Measurements from ENCODE around the gene PPP2R3A.
"Not testable (repeated sequence)": the region's sequence is repeated elsewhere in the genome, so short reads cannot be mapped to it uniquely, and the experiment has no call there.

PPP2R3A gene

DNA sequence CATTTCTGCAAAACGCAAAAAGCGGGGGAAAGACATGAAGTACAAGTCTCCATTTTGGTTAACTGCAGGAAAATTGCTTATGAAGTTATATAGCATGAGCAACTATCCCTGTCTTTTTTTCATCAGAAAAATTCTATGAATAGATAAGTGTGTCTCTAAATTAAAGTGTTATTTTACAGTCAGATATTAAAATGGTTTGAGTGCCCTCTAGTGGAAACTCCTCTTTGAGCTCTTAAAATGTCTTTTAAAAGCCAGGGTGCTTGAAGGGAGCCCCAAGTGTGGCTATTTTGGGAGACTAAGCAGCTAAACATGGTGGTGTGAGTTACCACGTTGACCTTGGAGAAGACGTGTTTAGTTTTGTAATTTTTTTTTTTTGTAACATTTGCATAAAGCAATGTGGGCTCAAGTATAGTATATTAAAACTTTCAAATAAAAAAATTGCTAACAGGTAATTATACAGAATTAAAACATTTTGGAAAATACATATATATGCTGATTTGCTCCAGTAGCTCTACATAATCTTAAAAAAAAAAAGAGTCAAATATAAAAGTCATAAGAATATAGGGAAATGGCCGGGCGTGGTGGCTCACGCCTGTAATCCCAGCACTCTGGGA lies 77.2 kb downstream of the PPP2R3A start:
- peak; percentile 54 for DNase-seq

DNA sequence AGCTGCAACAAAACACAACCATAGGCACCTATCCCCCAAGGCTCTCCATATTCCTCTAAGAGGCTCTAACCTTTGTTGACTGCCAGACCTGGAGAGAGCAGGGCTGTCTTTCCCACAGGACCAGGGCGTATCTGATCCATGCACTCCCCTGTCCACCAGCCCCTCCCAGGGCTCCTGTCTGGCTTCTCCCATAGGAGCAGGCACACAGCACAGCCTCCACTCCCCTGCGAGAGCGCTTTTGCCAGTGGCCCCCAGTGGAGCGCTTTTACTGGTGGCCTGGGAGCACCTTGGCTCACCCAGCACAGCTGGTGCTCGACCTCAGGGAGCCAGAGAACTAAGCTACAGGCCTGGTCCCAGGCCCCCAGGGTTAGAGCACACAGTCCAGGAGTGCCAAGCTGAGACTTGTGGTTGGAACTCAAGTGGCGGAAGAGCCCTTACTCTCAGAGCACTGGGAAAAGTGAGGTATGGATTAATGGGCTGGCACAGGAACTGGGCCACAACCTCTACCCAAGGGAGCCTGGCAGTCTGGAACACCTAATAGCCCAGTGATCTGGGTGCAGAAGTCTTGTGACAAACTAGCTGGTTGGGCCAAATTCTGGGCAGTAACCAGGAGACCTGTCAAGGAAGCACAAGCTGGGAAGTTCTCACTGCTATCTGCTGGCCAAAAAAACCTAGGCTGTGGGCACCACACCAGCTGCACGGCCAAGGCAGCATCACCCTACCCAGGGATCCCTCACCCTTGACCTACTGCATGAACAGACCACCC lies 79.6 kb downstream of the PPP2R3A start:
- DNase-seq = no peak

DNA sequence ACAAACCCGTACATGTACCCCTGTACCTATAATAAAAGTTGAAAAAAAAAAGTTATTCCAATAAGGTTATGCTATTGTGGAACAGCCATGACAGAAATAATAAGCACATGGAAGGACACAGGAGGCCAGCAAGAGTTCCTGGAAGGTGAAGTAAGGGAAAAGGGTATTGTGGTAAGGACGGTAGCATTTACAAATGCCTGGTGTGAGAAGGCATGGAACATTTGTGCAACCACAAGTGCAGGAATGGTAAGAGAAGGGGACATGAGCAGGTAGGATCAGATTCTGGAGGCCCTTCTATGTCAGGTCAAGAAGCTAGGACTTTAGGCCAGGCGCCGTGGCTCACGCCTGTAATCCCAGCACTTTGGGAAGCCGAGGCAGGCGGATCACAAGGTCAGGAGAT lies 82.5 kb downstream of the PPP2R3A start:
- no peak for DNase-seq

DNA sequence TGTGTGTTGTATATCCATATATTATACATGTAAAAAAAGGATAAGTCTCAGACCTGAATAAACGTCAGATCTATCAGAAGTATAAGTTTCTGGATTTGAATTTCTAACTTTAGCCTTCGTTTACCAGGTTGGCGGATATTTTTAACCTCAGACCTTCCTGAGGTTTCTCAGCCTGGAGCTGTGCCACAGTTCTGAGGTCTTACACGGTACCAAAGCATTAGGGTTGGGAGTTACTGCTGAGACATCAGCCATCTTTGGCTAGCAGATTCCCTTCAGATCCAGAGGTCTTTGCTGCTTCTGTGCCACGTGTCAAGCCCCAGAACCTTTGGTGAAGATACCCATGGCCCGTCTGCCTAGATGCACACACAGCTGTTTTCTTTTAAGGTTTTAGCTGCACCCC lies 84.7 kb downstream of the PPP2R3A start:
- DNase-seq = no peak

DNA sequence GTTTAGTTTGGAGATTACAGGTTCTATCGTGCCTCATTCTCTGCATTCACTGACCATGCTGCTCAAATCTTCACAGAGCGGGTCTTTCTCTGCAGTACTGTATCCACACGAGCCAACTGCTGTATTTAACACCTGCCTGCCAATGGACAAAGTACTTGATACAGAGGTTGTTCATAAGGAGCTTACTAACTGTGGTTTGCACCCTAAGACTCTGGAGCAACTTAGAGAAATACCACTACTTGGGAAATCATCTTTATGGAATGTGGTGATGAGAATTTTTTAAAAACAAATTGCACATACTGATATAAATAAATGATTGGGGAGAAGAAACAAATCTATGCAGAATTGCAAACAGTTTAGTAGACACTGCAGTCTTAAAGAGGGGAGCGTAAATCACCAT lies 90.0 kb downstream of the PPP2R3A start:
- DNase-seq = no peak

DNA sequence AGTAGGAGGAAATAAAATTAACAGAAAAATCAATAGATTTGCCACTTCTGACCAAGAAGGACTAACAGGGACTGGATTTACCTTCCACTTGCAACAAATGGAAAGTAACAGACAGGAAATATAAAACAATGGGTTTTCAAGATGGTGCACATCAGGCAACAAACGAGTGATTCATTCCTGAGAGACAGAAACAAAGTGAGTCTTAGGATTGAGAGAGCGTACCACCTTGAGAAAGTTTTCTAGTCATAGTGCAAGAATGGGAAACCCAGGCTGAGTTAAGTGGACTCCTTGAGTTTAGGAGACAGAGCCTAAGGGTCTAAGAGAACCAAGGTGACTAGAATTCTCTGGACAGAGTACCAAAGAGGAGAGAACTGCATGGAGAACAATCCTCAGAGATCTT lies 101.7 kb downstream of the PPP2R3A start:
- no peak for DNase-seq

DNA sequence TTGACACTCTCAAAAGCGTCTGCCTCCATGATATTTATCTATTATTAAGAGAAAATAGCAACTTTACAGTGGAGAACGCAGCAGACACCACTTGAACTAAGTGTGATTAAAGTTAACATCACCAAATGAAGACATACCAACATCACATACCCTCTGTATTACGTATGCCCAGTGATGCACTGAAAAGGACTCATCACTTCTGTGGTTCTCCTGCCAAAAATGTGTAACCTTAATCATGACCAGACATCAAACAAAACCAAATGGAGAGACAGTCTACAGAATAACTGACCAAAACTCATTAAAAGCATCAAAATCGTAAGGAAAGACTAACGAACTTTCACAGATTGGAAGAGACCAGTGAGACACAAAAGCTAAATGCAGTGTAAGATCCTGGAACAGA lies 103.2 kb downstream of the PPP2R3A start:
- no peak for DNase-seq

DNA sequence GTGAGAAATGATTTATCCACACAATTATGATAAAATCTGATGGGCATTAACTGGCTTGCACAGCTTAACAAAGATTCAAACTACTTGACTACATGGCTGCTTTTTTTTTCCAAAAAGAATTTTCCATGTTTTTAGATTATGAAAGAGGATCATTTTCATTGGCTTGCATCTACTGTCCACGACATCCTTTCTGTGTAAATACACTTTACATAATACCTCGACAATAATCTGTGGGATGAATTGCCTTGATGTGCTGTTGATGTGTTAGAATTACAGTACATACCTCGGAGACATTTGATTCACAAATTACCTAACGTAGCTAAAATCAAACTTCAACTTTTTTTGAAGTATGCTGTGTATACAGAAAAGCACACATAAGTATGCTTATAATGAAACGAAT lies 104.4 kb downstream of the PPP2R3A start:
- no peak for DNase-seq

DNA sequence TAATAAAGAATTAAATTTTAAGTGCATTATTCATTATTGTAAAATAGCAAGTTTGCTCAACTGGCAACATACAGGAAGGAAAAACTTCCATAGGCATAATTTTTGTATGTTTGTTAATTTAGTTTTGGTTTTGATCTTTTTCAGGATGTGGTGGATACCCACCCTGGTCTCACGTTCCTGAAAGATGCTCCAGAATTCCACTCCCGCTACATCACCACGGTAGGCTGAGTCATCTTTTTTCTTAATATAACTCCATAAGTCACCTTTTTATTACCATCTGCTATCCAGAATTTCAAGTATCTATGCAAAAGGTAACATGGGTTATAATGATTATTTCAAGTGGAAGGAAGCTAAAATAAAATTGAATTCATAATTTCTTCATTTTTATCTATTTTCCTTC lies 104.8 kb downstream of the PPP2R3A start:
- no peak for DNase-seq

DNA sequence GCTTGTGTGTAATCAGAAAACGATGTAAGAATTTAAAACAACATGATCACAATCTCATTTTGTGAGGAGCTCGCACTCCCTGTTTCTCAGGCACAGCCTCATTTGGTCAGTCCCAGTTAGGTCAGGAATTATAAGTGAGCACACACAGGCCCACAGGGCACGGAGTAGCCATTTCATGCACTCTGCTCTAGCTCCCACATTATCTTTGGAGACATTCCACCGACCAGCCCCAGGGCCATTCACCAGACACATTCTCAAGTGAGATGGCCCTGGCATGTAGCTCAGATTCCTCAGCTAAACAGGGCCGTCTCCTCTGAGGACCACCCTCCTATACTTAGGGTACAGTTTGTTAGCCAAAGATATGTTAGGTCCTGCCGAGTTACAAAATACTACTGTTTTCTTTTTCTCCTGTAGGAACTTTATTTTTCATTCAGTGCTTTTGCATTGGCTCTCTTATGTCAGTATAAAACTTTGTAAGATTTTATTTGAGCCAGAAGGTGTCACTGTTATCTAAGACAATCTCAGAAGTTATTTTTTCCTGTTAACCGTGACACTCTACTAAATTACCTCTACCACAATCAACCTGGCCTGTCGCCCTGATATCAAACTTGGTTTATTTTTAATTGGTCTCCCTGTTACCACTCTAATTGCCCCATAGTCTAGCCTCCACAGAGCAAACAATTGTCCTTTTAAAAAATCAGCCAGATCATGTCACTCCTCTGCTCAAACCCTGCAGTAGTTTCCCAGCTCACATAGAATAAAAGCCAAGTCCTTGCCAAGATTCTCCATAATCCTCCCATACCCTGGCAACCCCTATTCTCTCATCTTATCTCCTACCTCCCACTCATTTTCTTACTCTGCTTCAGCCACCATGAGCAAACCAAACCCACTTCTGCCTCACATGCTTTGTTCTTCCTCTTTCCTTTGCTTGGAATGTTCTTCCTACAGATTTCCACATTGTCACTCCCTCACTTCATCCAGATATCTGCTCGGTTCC lies 105.7 kb downstream of the PPP2R3A start:
- no peak for DNase-seq

DNA sequence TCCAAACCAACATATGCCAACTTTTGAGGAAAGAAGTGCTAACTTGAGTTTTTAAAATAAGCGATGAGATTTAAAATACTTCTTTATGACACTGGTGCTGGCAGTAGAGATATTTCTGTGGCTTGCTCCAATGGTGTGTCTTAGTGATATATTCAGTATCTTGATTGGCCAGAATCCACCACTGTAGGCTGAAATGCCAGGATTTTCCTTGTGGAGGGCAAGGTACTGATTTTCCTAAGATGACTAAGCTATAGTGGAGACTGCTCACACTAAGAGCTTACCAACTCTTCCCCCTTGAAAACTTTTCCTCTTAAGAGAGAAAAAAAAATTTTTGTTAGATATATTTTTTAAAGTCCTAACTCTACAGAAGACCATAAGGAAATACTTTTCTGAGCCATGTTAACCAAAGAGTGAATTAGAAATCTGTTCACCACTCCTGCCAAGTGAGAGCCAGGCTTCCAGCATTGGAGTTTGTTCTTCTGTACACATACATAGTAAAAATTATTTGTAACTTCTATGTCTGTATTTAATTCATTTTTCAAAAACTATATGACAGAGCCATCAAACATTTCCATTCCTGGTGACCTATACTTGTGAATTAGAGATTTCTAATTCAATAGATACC lies 109.1 kb downstream of the PPP2R3A start:
- DNase-seq = no peak

DNA sequence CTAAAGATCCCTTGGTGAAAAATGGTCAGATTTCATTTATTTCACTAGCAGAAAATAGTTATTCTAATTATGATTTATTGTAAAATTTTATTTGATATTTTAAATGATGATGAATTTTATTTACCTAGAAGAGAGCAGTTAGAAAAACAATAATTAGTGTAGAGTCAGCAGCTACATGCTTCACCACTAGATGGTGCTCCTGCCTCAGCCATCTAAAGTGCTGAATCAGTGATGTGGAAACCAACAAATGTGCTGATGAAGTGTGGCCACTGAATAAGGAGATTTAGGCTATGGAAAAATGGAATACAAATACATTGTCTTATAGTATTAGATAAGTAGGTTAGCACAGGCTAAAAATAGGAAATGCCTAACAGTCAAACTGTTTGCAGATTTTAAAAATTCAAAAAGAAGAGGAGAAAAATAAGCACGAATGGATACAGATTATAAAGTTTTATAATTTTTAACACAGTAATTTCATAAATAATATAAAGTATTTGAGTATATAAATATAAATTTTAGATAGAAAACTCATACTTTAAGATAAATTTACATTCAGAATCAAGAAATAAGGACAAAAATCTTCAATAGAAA lies 109.8 kb downstream of the PPP2R3A start:
- peak; percentile 47 for DNase-seq

DNA sequence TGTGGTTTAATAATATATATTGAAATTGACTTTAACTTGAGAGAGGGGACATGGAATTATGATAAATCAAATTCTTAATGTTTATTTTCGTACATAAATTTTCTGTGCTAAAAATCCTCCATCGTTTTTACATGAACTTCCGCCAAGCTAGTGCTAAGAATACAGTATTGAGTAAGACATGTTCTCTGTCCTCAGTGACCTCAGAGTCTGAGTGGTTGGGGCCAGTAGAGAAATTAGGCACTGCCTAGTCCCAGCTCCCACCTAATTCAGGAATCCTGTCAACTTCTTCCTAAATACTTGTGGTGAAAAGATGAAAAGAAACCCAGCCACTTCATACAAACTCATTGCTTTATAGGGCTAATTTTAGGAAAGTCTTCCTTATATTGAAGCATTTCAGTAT lies 110.3 kb downstream of the PPP2R3A start:
- DNase-seq = no peak

DNA sequence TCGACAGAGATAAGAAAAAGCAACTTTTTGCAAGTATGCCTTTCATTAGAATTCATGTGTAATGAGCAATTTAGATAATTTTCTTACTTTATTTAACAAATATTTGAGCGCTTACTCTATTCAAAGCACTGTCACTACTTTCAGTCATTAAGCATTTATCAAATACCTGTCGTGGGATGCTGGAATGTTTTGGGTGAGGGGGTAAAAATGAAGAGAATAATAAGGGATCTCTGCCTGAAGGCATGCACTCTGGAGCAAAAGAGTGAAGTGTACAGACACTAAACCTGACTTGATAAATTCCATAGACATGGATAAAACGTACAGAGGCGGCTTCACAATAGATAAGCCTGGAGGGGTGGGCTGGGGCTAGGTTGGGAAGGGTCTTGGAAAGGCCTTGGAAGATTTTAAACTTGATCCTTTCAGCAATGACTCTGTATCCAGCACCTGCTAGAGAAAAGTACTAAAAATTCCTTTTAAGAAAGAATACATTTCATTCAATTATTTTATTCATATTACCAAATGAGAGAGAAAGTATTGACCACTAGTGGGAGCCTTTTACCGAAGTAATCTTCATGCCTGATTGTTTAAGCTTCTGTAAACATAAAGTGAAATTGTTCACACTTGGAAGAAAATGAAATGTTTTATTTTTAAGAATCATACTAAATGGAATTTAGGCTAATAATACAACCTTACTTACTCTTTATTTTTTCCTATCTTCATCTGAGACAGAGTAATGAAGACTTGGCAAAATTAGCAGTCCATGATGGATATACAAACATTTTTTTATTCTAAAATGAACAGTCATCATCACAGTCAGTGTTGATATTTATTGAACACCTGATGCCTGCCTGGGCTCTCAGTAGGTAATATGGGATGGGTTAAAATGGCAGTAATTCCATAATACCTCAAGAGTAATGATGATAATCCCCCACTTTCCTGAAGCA lies 113.2 kb downstream of the PPP2R3A start:
- peak; percentile 55 for DNase-seq

DNA sequence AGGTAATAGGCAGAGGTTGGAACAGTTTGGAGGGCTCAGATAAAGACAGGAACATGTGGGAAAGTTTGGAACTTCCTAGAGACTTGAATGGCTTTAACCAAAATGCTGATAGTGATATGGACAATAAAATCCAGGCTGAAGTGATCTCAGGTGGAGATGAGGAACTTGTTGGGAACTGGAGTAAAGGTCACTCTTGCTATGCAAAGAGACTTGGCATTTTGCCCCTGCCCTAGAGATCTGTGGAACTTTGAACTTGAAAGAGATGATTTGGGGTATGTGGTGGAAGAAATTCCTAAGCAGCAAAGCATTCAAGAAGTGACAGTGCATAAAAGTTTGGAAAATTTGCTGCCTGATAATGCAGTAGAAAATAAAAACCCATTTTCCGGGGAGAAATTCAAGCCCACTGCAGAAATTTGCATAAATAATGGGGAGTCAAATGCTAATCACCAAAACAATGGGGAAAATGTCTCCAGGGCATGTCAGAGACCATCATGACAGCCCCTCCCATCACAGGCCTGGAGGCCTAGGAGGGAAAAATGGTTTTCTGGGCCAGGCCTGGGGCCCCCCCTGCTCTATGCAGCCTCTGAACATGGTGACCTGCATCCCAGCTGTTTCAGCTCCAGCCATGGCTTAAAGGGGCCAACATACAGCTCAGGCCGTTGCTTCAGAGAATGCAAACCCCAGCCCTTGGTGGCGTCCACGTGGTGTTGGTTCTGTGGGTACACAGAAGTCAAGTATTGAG lies 118.3 kb downstream of the PPP2R3A start:
- not testable (repeated sequence) for DNase-seq

DNA sequence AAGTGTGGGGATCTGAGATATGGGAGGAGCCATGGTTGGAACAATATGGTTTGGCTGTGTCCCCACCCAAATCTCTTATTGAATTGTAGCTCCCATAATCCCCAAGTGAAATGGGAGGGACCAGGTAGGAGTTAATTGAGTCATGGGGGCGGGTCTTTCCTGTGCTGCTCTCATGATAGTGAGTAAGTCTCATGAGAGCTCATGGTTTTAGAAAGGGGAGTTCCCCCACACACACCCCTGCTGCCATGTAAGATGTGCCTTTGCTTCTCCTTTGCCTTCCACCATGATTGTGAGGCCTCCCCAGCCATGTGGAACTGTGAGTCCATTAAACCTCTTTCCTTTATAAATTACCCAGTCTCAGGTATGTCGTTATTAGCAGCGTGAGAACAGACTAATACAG lies 119.5 kb downstream of the PPP2R3A start:
- DNase-seq = not testable (repeated sequence)

DNA sequence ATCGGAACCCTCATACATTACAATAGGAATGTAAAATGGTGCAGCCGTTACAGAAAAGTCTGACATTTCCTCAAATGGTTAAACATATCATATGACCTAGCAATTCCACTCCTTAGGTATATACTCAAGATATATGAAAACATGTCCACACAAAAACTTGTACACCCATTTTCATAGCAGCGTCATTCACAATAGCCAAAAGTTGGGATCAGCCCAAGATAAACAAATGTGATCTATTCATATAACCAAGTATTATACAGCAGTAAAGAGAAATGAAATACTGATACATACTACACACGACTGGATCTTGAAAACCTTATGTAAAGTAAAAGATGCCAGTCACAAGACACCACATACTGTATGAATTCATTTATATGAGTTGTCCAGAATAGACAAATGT lies 128.2 kb downstream of the PPP2R3A start:
- DNase-seq = peak; percentile 50

DNA sequence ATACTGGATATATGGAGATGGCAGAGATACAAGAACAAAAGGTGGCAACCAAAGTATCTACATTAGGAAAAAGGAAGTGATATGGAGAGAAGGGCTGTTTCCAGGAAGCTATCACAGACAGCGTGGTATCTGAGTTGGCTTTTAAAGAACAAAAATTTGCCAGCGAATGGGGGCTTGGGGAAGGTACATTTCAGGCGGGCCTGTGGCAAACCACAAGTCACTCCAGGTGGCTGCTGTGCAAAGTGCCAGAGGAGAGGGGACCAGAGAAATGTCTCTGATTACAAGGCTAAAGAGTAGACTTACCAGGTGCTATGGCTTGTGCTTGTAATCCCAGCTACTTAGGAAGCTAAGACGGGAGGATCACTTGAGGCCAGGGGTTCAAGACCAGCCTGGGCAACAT lies 139.5 kb downstream of the PPP2R3A start:
- no peak for DNase-seq

DNA sequence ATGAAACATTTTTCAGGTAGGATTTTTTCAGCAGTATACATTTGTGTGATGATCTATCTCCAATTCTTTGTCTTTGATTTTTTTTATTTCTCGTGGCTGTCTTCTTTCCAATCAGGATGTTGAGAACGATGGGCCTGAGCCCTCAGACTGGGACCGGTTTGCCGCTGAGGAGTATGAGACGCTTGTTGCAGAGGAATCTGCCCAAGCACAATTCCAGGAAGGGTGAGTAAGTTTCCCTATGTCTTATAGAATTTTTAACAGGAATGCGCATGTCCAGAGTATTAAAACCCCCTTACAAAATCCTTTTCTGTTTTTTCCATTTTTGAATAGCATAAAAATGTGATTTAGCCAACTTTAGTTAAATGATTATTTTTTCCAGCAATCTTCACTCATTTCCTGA lies 140.6 kb downstream of the PPP2R3A start:
- no peak for DNase-seq

DNA sequence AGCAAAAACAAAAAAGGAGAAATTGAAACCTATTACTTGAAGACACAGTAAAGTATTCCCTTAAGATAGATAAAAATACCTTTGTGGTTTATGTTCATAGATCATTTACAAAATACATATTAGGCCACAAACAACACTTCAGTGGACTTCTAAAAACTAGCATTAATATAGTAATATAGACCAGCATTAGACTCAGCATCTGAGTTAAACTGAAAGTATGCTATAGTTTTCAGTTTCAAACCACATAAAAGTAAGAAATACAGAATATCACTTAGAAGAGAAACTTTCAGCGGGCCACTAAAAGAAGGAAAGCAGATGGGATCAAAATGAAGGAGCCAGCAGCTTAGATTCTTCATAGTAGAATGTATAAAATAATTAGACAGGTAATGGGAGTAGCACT lies 144.0 kb downstream of the PPP2R3A start:
- DNase-seq = no peak

DNA sequence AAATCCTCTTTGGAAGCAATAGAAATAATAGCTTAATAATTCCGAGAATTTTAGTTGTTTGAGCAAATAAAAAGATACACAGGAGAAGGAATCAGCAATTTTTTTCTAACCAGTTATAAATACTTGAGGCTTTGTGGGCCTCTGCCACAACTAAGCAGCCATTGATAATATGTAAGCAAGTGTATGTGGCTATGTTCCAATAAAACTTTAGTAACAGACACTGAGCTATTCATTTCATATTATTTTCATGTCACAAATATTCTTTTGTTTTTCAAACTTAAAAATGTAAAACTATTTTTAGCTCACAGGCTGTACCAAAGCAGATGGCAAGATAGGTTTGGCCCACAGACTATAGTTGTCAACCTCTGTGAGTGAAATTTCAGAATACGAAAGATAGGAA lies 145.0 kb downstream of the PPP2R3A start:
- no peak for DNase-seq
